HUDEP-2 (cell line): ENCODE data around the gene DESI1.
A peak's percentile ranks its signal among the peaks of the same experiment; 100 is the strongest.
"Not testable (repeated sequence)": the region's sequence is repeated elsewhere in the genome, so short reads cannot be mapped to it uniquely, and the experiment has no call there.

Experiments
- DNase-seq, 76 experiments: peaks; one replicate each; lab custom pipeline; 2025; ENCODE audit not compliant: unreplicated experiment in 76 of 76; lab: John Stamatoyannopoulos, UW

DESI1 gene

GRCh38 chr22:41589391-41590241, 31.2 kb downstream of the DESI1 start, which contains the start of gene PMM1:
Gene PMM1 (minus strand): TSS chr22:41589840. CDS start chr22:41589805, 35 bp downstream.
- peak; percentile 61 to 100 (median 100) for DNase-seq

GRCh38 chr22:41587347-41587723, 33.5 kb downstream of the DESI1 start:
- DNase-seq, result peak in 1 of 76 experiments; percentile 18

GRCh38 chr22:41585898-41586297, 34.9 kb downstream of the DESI1 start:
- no peak for DNase-seq

- DNase-seq, result no peak
Observed at GRCh38 chr22:41584881-41585280, 36.0 kb downstream of the DESI1 start.

- no peak for DNase-seq
Observed at GRCh38 chr22:41582694-41583093, 38.1 kb downstream of the DESI1 start.

GRCh38 chr22:41579997-41580355, 40.9 kb downstream of the DESI1 start:
- no peak for DNase-seq

GRCh38 chr22:41579297-41579996, 41.4 kb downstream of the DESI1 start:
- no peak for DNase-seq

GRCh38 chr22:41578818-41579217, 42.0 kb downstream of the DESI1 start:
- no peak for DNase-seq

GRCh38 chr22:41578114-41578513, 42.7 kb downstream of the DESI1 start:
- DNase-seq, result no peak

- DNase-seq, result peak in 68 of 76 experiments; percentile 13 to 82 (median 52)
Observed at GRCh38 chr22:41576877-41577276, 44.0 kb downstream of the DESI1 start.

- no peak for DNase-seq
Observed at GRCh38 chr22:41575533-41575932, 45.3 kb downstream of the DESI1 start.

- peak in 56 of 76 experiments; percentile 8 to 77 (median 42) for DNase-seq
Observed at GRCh38 chr22:41574847-41575381, 45.9 kb downstream of the DESI1 start.

GRCh38 chr22:41573677-41574076, 47.2 kb downstream of the DESI1 start:
- DNase-seq, result peak in 2 of 76 experiments; percentile 10 to 12

GRCh38 chr22:41572305-41572704, 48.5 kb downstream of the DESI1 start:
- not testable (repeated sequence) for DNase-seq

GRCh38 chr22:41571786-41572185, 49.1 kb downstream of the DESI1 start:
- no peak for DNase-seq

- DNase-seq, result no peak
Observed at GRCh38 chr22:41570221-41570620, 50.6 kb downstream of the DESI1 start.

- DNase-seq, result no peak
Observed at GRCh38 chr22:41568811-41569210, 52.0 kb downstream of the DESI1 start.

- DNase-seq, result no peak
Observed at GRCh38 chr22:41567512-41567768, 53.4 kb downstream of the DESI1 start.

- peak in 71 of 76 experiments; percentile 19 to 84 (median 64) for DNase-seq
Observed at GRCh38 chr22:41565403-41566054, 55.3 kb downstream of the DESI1 start.

GRCh38 chr22:41564563-41564962, 56.3 kb downstream of the DESI1 start:
- no peak for DNase-seq

- no peak for DNase-seq
Observed at GRCh38 chr22:41563051-41563711, 57.7 kb downstream of the DESI1 start.
